NCI-H2029 (cell line): ENCODE results near the gene HES1.
"Not testable (repeated sequence)": the region's sequence is repeated elsewhere in the genome, so short reads cannot be mapped to it uniquely, and the experiment has no call there.

Source experiments
- DNase-seq: peaks from one replicate; lab custom pipeline; 2025; lab: John Stamatoyannopoulos, UW

HES1 gene

DNA sequence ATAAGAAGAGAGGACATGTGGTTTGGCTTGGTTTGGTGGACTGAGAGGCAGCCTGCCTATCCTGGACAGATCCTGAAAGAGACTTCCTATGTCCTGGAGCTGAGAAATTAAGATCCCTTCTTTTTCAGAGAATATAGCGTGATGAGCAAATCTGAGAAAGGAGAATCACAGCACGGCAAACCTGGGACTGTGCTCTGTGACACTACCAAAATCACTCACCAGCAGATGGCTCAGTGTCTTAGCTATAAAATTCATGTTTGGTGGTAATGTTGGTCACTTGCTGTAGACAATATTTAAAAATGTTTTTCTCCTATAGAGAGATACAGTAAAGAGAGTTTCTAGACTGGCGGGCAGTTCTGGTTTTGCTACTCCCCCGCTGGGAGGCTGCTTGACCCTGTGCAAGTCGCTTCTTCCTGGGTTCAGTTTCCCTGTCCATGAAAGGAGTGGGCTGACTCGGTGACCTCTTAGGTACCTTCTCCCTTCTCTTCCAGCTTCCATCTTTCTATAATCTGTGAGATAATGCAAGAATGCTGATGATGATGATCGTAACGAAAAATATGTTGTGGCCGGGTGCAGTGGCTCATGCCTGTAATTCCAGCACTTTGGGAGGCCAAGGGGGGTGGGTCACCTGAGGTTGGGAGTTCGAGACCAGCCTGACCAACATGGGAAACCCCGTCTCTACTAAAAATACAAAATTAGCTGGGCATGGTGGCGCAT is 7.6 kb upstream of the HES1 start:
- DNase-seq, result no peak

- not testable (repeated sequence) for DNase-seq
Measured at GRCh38 chr3:194128919-194129295, 7.0 kb upstream of the HES1 start.

- no peak for DNase-seq
Measured at GRCh38 chr3:194129581-194130133, 6.3 kb upstream of the HES1 start.

- no peak for DNase-seq
Measured at GRCh38 chr3:194130188-194130587, 5.8 kb upstream of the HES1 start.

DNA sequence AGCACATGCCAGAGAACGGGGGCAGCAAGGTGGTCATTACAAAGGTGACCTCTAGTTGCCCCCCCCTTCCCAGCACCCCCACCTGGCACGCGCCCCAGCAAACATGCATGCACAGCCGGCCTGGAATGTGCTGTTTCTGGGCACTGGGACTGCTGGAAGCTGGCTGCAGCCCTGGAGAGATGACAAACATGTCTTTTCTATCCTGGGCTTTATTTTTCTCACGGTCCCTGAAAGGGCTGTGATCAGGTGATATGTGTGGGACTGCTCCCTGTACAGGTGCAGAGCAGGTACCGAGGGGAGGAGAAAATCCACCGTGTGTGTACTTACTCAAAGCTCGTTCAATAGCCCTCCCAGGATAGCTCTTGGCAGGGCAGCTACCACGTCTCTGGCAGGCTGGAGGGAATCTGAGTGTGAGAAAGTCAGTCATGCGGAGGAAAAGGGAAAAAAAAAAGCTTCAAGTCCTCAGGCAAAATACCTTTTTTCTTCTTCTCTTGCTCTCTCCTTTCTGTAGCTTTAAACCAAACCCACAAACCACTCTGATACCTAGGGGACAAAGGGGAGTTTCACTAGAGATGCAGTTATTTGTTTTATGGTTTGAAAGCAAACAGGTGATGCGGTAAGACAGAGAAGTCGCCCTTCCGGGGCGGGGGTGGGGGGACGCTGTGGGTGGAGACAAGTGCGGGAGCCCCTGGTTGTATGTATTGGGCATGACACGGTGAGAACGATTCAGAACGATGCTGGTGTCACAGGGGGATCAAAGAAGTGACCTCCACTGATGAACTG is 5.0 kb upstream of the HES1 start:
- DNase-seq, result peak; percentile 88

GRCh38 chr3:194132465-194133286 is 3.3 kb upstream of the HES1 start:
- DNase-seq, result no peak

- DNase-seq, result peak; percentile 41
Measured at GRCh38 chr3:194133661-194134230, 2.2 kb upstream of the HES1 start.

DNA sequence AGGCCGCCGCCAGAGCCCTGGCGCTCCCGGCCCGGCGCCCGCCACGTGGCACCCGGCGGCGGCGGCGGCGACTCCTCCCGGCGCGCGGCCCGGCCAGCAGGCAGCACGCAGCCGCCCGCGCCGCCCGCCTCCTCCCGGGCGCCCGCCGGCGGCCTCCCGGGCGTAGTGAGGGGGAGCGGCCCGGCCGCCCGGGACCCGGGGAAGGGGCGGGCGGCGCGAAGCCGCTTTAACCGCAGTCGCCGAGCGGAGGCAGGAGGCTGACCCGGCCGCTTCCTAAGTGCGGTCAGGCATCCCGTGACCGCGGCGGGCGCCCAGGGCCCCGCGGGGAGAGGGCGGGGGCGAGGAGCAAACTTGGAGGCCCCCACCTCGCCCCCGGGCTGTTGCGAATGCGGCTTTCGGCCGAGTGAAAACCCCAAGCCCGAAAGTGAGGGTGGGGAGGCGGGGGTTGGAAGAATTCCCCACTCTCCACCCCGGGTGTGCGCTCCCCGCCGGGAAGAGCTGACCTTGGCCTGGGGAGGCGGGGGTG is 1.7 kb upstream of the HES1 start:
- DNase-seq, result peak; percentile 57

GRCh38 chr3:194134757-194135515 is 1.0 kb upstream of the HES1 start:
- DNase-seq, result peak; percentile 96

GRCh38 chr3:194135516-194135805 is 487 bp upstream of the HES1 start:
- no peak for DNase-seq

GRCh38 chr3:194136519-194137007 is 615 bp downstream of the HES1 start:
- peak; percentile 53 for DNase-seq

- DNase-seq, result peak; percentile 53
Measured at GRCh38 chr3:194137008-194137505, 1.1 kb downstream of the HES1 start.

DNA sequence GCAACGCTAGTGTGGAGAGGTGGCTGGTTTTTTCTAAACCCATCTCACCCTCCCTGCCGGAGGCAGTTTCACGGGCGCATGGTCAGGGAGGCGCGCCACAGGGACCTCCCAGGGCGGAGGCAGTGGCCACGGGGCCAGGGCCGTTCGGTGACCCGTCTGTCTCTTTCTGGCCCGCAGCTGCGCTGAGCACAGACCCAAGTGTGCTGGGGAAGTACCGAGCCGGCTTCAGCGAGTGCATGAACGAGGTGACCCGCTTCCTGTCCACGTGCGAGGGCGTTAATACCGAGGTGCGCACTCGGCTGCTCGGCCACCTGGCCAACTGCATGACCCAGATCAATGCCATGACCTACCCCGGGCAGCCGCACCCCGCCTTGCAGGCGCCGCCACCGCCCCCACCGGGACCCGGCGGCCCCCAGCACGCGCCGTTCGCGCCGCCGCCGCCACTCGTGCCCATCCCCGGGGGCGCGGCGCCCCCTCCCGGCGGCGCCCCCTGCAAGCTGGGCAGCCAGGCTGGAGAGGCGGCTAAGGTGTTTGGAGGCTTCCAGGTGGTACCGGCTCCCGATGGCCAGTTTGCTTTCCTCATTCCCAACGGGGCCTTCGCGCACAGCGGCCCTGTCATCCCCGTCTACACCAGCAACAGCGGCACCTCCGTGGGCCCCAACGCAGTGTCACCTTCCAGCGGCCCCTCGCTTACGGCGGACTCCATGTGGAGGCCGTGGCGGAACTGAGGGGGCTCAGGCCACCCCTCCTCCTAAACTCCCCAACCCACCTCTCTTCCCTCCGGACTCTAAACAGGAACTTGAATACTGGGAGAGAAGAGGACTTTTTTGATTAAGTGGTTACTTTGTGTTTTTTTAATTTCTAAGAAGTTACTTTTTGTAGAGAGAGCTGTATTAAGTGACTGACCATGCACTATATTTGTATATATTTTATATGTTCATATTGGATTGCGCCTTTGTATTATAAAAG is 1.8 kb downstream of the HES1 start:
- DNase-seq, result peak; percentile 79

DNA sequence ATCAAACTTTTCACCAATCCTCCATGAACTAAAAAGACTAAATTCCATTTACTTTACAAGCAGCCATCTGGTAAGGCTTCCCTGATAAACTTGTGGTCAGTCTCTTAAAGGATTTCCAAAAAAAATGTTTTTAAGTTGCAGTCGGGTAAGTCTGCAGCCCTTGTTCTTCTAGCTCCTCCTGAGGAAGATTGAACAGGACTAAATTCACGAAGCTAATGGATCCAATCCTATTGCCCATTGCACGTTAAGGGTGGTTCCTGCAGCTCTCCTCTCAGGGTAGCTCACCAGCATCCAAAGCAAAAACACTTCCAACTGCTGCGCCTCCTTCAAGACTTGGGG is 2.8 kb downstream of the HES1 start:
- no peak for DNase-seq

- peak; percentile 71 for DNase-seq
Measured at GRCh38 chr3:194139071-194139813, 3.3 kb downstream of the HES1 start.

DNA sequence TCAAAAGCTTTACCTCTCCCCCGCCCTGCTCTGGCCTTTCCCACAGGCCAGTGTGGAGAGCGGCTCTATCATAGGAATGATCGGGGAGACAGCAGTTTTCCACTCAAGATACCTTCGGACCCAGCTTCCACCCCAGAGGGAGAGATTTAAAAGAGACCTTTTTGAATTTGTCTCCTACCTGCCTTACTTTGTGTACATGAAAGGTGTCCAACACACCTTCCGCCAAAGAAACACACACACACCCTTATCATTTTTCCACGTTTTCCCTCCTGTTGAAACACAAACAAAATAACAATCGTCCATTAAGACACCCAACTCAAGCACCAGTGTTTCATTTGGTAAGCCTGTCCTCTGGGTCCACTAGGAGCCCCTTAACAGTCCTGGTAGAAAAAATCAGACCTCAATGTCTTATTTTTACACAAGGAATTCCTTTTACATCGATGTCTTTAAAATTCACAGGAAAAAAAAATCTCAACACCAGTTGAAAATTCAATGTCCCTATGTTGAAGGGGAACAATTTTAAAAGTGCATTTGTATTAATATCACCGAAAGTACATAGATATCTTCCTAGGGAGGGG is 4.0 kb downstream of the HES1 start:
- DNase-seq, result peak; percentile 71

DNA sequence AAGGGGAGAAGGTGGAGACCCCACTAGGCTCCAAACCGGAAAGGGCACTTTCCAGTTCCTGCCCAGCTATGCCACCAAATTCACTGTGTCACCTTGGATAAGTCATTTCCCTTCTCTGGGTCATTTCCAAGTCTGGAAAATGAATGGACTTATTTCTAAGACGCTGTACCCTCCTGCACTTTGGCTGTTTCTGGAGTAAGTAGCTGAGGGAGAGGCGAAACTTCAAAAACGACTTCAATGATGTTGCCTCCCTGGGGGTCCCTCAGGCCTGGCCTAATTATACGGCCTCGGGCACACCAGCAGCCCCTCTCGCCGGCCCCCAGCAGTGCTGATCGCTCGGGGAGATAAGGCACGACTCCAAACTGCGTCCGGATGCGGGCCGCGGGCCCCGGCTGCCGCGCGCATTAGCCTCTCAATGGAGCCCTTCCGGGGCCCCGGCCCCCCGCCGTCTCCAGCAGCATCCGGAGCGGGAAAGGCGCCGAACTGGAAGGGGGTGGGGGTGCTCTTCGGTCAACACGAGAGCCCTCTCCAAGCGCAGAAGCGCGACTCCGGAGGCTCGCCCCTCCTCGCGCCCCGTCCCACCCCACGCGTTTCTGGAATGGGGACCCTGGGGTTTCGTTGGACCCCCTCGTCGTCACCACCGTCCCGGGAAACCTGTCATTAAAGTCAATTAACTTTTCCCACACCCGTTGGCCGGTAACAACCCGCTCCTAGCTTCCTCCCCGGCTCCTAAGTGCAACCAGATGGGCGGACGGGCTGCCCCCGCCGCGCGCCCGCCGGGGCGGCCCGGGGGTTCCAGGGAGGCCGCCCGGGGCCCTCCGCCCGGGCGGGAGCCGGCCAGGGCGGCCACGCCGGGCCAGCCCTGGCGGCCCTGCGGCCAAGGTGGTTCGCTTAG is 4.8 kb downstream of the HES1 start:
- peak; percentile 53 for DNase-seq
